ENCODE measurements around the gene MAPKAPK2. TPM values are rescaled to one million over a fixed set of nuclear protein-coding genes. Genes with fewer than 3 reads are reported as not detected.

The MAPKAPK2 gene
- total RNA-seq, 1 donor from 2014 or later, result 35.3 TPM

DNA sequence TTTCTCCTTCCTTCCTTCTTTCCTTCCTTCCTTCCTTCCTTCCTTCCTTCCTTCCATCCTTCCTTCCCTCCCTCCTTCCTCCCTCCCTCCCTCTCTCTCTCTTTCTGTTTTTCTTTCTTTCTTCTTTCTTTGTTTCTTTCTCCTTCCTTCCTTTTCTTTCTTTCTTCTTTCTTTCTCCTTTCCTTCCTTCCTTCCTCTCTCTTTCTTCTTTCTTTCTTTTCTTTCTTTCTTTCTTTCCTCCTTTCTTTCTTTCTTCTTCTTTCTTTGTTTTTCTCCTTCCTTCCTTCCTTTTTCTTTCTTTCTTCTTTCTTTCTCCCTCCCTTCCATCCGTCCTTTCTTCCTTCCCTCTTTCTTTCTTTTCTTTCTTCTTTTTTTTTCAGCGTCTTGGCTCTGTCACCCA is 67.8 kb downstream of the MAPKAPK2 start:
- intact Hi-C loops (cut with DNase I), result no loop called here
- TF ChIP-seq, protein P1, sequence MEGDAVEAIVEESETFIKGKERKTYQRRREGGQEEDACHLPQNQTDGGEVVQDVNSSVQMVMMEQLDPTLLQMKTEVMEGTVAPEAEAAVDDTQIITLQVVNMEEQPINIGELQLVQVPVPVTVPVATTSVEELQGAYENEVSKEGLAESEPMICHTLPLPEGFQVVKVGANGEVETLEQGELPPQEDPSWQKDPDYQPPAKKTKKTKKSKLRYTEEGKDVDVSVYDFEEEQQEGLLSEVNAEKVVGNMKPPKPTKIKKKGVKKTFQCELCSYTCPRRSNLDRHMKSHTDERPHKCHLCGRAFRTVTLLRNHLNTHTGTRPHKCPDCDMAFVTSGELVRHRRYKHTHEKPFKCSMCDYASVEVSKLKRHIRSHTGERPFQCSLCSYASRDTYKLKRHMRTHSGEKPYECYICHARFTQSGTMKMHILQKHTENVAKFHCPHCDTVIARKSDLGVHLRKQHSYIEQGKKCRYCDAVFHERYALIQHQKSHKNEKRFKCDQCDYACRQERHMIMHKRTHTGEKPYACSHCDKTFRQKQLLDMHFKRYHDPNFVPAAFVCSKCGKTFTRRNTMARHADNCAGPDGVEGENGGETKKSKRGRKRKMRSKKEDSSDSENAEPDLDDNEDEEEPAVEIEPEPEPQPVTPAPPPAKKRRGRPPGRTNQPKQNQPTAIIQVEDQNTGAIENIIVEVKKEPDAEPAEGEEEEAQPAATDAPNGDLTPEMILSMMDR (IDR thresholded peaks at IDR 0.05), result no peak
- no peaks in the 10 kb centered on the region for H3K27me3 ChIP-seq
- no peaks in the 10 kb centered on the region for H3K36me3 ChIP-seq
- H3K4me1 ChIP-seq, result no peaks in the 10 kb centered on the region
- no peak overlapping the region for H3K4me3 ChIP-seq
- DNase-seq (ENCODE audit: low spot score in 2 of 2), result no peak
- no peak overlapping the region for H3K27ac ChIP-seq
- H3K9me3 ChIP-seq, result no peaks in the 10 kb centered on the region

GRCh38 chr1:206753141-206753540 is 68.4 kb downstream of the MAPKAPK2 start:
- Histone ChIP-seq H3K36me3 (no peaks in the 10 kb centered on the region), H3K4me3 (no peak overlapping the region), H3K9me3 (no peaks in the 10 kb centered on the region), H3K4me1 (no peaks in the 10 kb centered on the region), H3K27ac (no peak overlapping the region), H3K27me3 (no peaks in the 10 kb centered on the region)
- TF ChIP-seq, protein P1 (IDR thresholded peaks at IDR 0.05), result no peak
- no peak for DNase-seq (ENCODE audit: low spot score in 2 of 2)
- intact Hi-C loops (cut with DNase I), result no loop called here

DNA sequence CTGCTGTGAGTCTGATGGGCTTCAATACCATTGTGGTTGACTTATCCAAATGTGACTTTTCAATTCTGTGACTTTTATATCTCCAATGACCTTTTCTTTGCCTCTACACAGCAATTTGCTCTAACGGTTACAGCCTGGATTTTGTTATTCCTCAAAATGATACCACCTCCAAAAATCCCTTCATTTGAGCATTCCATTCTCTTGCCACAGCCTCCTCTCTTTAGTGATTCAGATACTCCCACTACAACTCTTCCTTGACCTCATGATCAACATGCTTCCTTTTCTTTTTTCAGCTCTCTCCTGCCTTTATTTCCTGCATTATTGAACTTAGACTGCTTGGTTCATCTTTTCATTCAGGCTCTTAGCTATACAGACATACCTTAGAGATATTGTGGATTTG is 69.3 kb downstream of the MAPKAPK2 start:
- intact Hi-C loops (cut with DNase I), result no loop called here
- Histone ChIP-seq H3K9me3 (no peaks in the 10 kb centered on the region), H3K36me3 (no peaks in the 10 kb centered on the region), H3K4me3 (no peak overlapping the region), H3K27ac (no peak overlapping the region), H3K4me1 (no peaks in the 10 kb centered on the region), H3K27me3 (no peaks in the 10 kb centered on the region)
- DNase-seq (ENCODE audit: low spot score in 2 of 2), result no peak
- TF ChIP-seq, protein P1 (IDR thresholded peaks at IDR 0.05), result no peak

GRCh38 chr1:206757524-206758266 is 73.0 kb downstream of the MAPKAPK2 start:
- TF ChIP-seq, protein P1 (IDR thresholded peaks at IDR 0.05), result no peak
- intact Hi-C loops (cut with DNase I), result no loop called here
- H3K27me3 ChIP-seq, result no peaks in the 10 kb centered on the region
- no peaks in the 10 kb centered on the region for H3K9me3 ChIP-seq
- no peaks in the 10 kb centered on the region for H3K4me1 ChIP-seq
- DNase-seq (ENCODE audit: low spot score in 2 of 2), result no peak
- no peaks in the 10 kb centered on the region for H3K36me3 ChIP-seq
- no peak overlapping the region for H3K27ac ChIP-seq
- H3K4me3 ChIP-seq, result no peak overlapping the region

- Histone ChIP-seq H3K27ac (no peak overlapping the region), H3K4me3 (no peak overlapping the region), H3K27me3 (no peaks in the 10 kb centered on the region), H3K9me3 (no peaks in the 10 kb centered on the region), H3K4me1 (no peaks in the 10 kb centered on the region), H3K36me3 (no peaks in the 10 kb centered on the region)
- no peak for DNase-seq (ENCODE audit: low spot score in 2 of 2)
- TF ChIP-seq, protein P1 (IDR thresholded peaks at IDR 0.05), result no peak
- intact Hi-C loops (cut with DNase I), result no loop called here
These were observed 75.9 kb downstream of the MAPKAPK2 start for GRCh38 chr1:206760590-206760989.
